Activated naive CD4-positive, alpha-beta T cell treated with anti-CD3 and anti-CD28 coated beads for 36 hours (primary cell): ENCODE data around the gene TMEM45A. TPM values are rescaled to one million over a fixed set of nuclear protein-coding genes. Genes with fewer than 3 reads are reported as not detected.

ENCODE experiments used
- CTCF ChIA-PET: fragments of 350-600 bp; sonication (Branson Sonifier 250); formaldehyde crosslinking; loops from one replicate; lab custom pipeline; 2021; ENCODE audit warnings: antibody characterized with exemption; lab: Charles Lee
- DNase-seq: peaks from one replicate; pipeline ENCODE4 v3.0.0-alpha.2; 2020
- H3K27ac Mint-ChIP-seq: one replicate; pipeline ENCODE4 v1.8.0; 2021; ENCODE audit warnings: mild to moderate bottlenecking, mixed read lengths
- H3K27me3 Mint-ChIP-seq: one replicate; pipeline ENCODE4 v1.8.0; 2021; ENCODE audit warnings: low read depth, mixed read lengths
- H3K36me3 Mint-ChIP-seq: one replicate; pipeline ENCODE4 v1.8.0; 2021; ENCODE audit warnings: low read depth, mixed read lengths
- H3K4me1 Mint-ChIP-seq: one replicate; pipeline ENCODE4 v1.8.0; 2021; ENCODE audit warnings: low read depth, mixed read lengths
- H3K4me3 Mint-ChIP-seq: one replicate; pipeline ENCODE4 v1.8.0; 2021; ENCODE audit warnings: mild to moderate bottlenecking, moderate library complexity, mixed read lengths
- H3K9me3 Mint-ChIP-seq: one replicate; pipeline ENCODE4 v1.8.0; 2021; ENCODE audit warnings: mixed read lengths
- intact Hi-C: fragments of 100-400 bp; cut with micrococcal nuclease; formaldehyde crosslinking; loops from one replicate; pipeline ENCODE4 v1.15.1; 2023
- total RNA-seq, 2 experiments: library from RNA; stranded (reverse); gene quantifications; one replicate each; pipeline ENCODE4 v1.2.3, GENCODE V29; 2021

The TMEM45A gene
- total RNA-seq, 2 experiments from 2014 or later = 0.21 to 0.22 TPM

- H3K9me3 Mint-ChIP-seq = no peaks in the 10 kb centered on the region
- intact Hi-C loops = no loop called here
- DNase-seq = no peak
- no peak overlapping the region for H3K27ac Mint-ChIP-seq
- no peaks in the 10 kb centered on the region for H3K36me3 Mint-ChIP-seq
- CTCF ChIA-PET = interaction anchor here (1.0 kb wide), 2 partner anchors 124 to 135 kb away, joined by 3 to 4 read pairs; no protein-coding TSS in a partner anchor
- no peak overlapping the region for H3K4me3 Mint-ChIP-seq
- H3K4me1 Mint-ChIP-seq = peaks cover 3% of the 10 kb centered on the region
- H3K27me3 Mint-ChIP-seq = no peaks in the 10 kb centered on the region
Measured at GRCh38 chr3:100586832-100587231, 94.4 kb downstream of the TMEM45A start.

GRCh38 chr3:100588251-100588650 is 95.8 kb downstream of the TMEM45A start:
- intact Hi-C loops = no loop called here
- Mint-ChIP-seq H3K9me3 (no peaks in the 10 kb centered on the region), H3K4me1 (peaks cover 3% of the 10 kb centered on the region), H3K36me3 (no peaks in the 10 kb centered on the region), H3K4me3 (no peak overlapping the region), H3K27me3 (no peaks in the 10 kb centered on the region), H3K27ac (no peak overlapping the region)
- no peak for DNase-seq
- CTCF ChIA-PET = interaction anchor here (3.0 to 5.9 kb wide), 2 partner anchors 125 to 272 kb away, joined by 16 to 115 read pairs; no protein-coding TSS in a partner anchor

- CTCF ChIA-PET = interaction anchor here (0.7 to 5.9 kb wide), 16 partner anchors 9 to 865 kb away, joined by 3 to 115 read pairs (median 4); no protein-coding TSS in a partner anchor
- DNase-seq = peak; percentile 79
- H3K4me3 Mint-ChIP-seq = peak overlapping the region; percentile 11
- H3K27ac Mint-ChIP-seq = no peak overlapping the region
- no peaks in the 10 kb centered on the region for H3K9me3 Mint-ChIP-seq
- H3K4me1 Mint-ChIP-seq = peaks cover 3% of the 10 kb centered on the region
- H3K36me3 Mint-ChIP-seq = no peaks in the 10 kb centered on the region
- intact Hi-C loops = loop anchor here (1.0 kb wide), 6 partner anchors 127 to 758 kb away; partner anchors contain the start of genes LNP1, NIT2 and TOMM70
- no peaks in the 10 kb centered on the region for H3K27me3 Mint-ChIP-seq
Measured at GRCh38 chr3:100590114-100590839, 97.9 kb downstream of the TMEM45A start.

GRCh38 chr3:100590840-100591147 is 98.4 kb downstream of the TMEM45A start:
- Mint-ChIP-seq H3K27me3 (no peaks in the 10 kb centered on the region), H3K27ac (no peak overlapping the region), H3K4me1 (peaks cover 3% of the 10 kb centered on the region), H3K9me3 (no peaks in the 10 kb centered on the region), H3K36me3 (no peaks in the 10 kb centered on the region), H3K4me3 (no peak overlapping the region)
- CTCF ChIA-PET = interaction anchor here (0.6 to 5.9 kb wide), 17 partner anchors 11 to 302 kb away, joined by 3 to 115 read pairs (median 4); no protein-coding TSS in a partner anchor
- intact Hi-C loops = loop anchor here (1.0 kb wide), 6 partner anchors 127 to 758 kb away; partner anchors contain the start of genes LNP1, NIT2 and TOMM70
- DNase-seq = no peak

- H3K36me3 Mint-ChIP-seq = no peaks in the 10 kb centered on the region
- intact Hi-C loops = no loop called here
- CTCF ChIA-PET = interaction anchor here (0.6 to 5.9 kb wide), 19 partner anchors 8 to 303 kb away, joined by 3 to 115 read pairs (median 3); no protein-coding TSS in a partner anchor
- H3K4me1 Mint-ChIP-seq = peaks cover 3% of the 10 kb centered on the region
- H3K27ac Mint-ChIP-seq = no peak overlapping the region
- no peak for DNase-seq
- H3K27me3 Mint-ChIP-seq = no peaks in the 10 kb centered on the region
- no peak overlapping the region for H3K4me3 Mint-ChIP-seq
- H3K9me3 Mint-ChIP-seq = no peaks in the 10 kb centered on the region
Measured at GRCh38 chr3:100591411-100591810, 99.0 kb downstream of the TMEM45A start.

GRCh38 chr3:100600181-100601042 is 108.0 kb downstream of the TMEM45A start:
- peak; percentile 14 for DNase-seq
- Mint-ChIP-seq H3K4me3 (no peak overlapping the region), H3K27me3 (no peaks in the 10 kb centered on the region), H3K27ac (no peak overlapping the region), H3K9me3 (peaks cover 2% of the 10 kb centered on the region), H3K36me3 (no peaks in the 10 kb centered on the region), H3K4me1 (peaks cover 25% of the 10 kb centered on the region)
- CTCF ChIA-PET = interaction anchor here (0.6 to 4.2 kb wide), 7 partner anchors 9 to 769 kb away, joined by 3 to 38 read pairs (median 3); no protein-coding TSS in a partner anchor
- intact Hi-C loops = no loop called here

GRCh38 chr3:100602506-100603444 is 110.4 kb downstream of the TMEM45A start:
- H3K4me1 Mint-ChIP-seq = peaks cover 25% of the 10 kb centered on the region
- CTCF ChIA-PET = interaction anchor here (0.7 to 4.2 kb wide), 5 partner anchors 12 to 286 kb away, joined by 3 to 38 read pairs (median 4); no protein-coding TSS in a partner anchor
- intact Hi-C loops = loop anchor here (1.0 to 2.0 kb wide), 4 partner anchors 48 to 778 kb away; no protein-coding TSS in a partner anchor
- H3K27ac Mint-ChIP-seq = peak overlapping the region; percentile 9
- peaks cover 2% of the 10 kb centered on the region for H3K9me3 Mint-ChIP-seq
- peak overlapping the region; percentile 37 for H3K4me3 Mint-ChIP-seq
- H3K27me3 Mint-ChIP-seq = no peaks in the 10 kb centered on the region
- DNase-seq = no peak
- no peaks in the 10 kb centered on the region for H3K36me3 Mint-ChIP-seq

- CTCF ChIA-PET = interaction anchor here (0.7 to 4.2 kb wide), 5 partner anchors 12 to 195 kb away, joined by 3 to 38 read pairs (median 4); no protein-coding TSS in a partner anchor
- no peaks in the 10 kb centered on the region for H3K36me3 Mint-ChIP-seq
- peaks cover 2% of the 10 kb centered on the region for H3K9me3 Mint-ChIP-seq
- H3K4me1 Mint-ChIP-seq = peaks cover 25% of the 10 kb centered on the region
- no peak for DNase-seq
- intact Hi-C loops = loop anchor here (1.0 to 2.0 kb wide), 4 partner anchors 47 to 777 kb away; no protein-coding TSS in a partner anchor
- H3K27me3 Mint-ChIP-seq = peaks cover 2% of the 10 kb centered on the region
- H3K4me3 Mint-ChIP-seq = peak overlapping the region; percentile 37
- no peak overlapping the region for H3K27ac Mint-ChIP-seq
Measured at GRCh38 chr3:100603469-100603868, 111.0 kb downstream of the TMEM45A start.

- intact Hi-C loops = no loop called here
- H3K27ac Mint-ChIP-seq = no peak overlapping the region
- no peak overlapping the region for H3K4me3 Mint-ChIP-seq
- no peaks in the 10 kb centered on the region for H3K9me3 Mint-ChIP-seq
- H3K27me3 Mint-ChIP-seq = peaks cover 8% of the 10 kb centered on the region
- CTCF ChIA-PET = no interaction called here
- H3K36me3 Mint-ChIP-seq = no peaks in the 10 kb centered on the region
- DNase-seq = no peak
- H3K4me1 Mint-ChIP-seq = peaks cover 23% of the 10 kb centered on the region
Measured at GRCh38 chr3:100605358-100605757, 112.9 kb downstream of the TMEM45A start.

GRCh38 chr3:100606894-100607512 is 114.6 kb downstream of the TMEM45A start:
- CTCF ChIA-PET = no interaction called here
- Mint-ChIP-seq H3K4me3 (no peak overlapping the region), H3K36me3 (no peaks in the 10 kb centered on the region), H3K4me1 (peaks cover 14% of the 10 kb centered on the region), H3K27me3 (peaks cover 21% of the 10 kb centered on the region), H3K9me3 (no peaks in the 10 kb centered on the region), H3K27ac (no peak overlapping the region)
- no peak for DNase-seq
- intact Hi-C loops = no loop called here

GRCh38 chr3:100609305-100609704 is 116.9 kb downstream of the TMEM45A start, which contains the start of gene ADGRG7:
ADGRG7 (plus strand) TSS chr3:100609601; CDS start chr3:100609857, 256 bp downstream.
- H3K4me1 Mint-ChIP-seq = peaks cover 3% of the 10 kb centered on the region
- no peak for DNase-seq
- no peaks in the 10 kb centered on the region for H3K9me3 Mint-ChIP-seq
- H3K36me3 Mint-ChIP-seq = no peaks in the 10 kb centered on the region
- no peak within 1 kb of the TSS for H3K27ac Mint-ChIP-seq
- CTCF ChIA-PET = no interaction called here
- peaks cover 23% of the 10 kb centered on the region for H3K27me3 Mint-ChIP-seq
- intact Hi-C loops = no loop called here
- H3K4me3 Mint-ChIP-seq = no peak within 1 kb of the TSS
